ENCODE data around the gene DMRTA1. TPM values are rescaled to one million over a fixed set of nuclear protein-coding genes. Genes with fewer than 3 reads are reported as not detected.
"Not testable (repeated sequence)": the region's sequence is repeated elsewhere in the genome, so short reads cannot be mapped to it uniquely, and the experiment has no call there.

Gene DMRTA1
- total RNA-seq, 1 donor from 2014 or later: not detected

GRCh38 chr9:22437461-22438067 is 9.1 kb upstream of the DMRTA1 start:
- H3K36me3 Mint-ChIP-seq (ENCODE audit: low read depth): not testable (repeated sequence)

GRCh38 chr9:22440841-22441240 is 5.8 kb upstream of the DMRTA1 start:
- intact Hi-C loops (cut with micrococcal nuclease): no loop called here
- H3K4me1 Mint-ChIP-seq (ENCODE audit: low read depth): no peaks in the 10 kb centered on the region

More at GRCh38 chr9:22437461-22438067, 9.1 kb upstream of the DMRTA1 start:
- H3K27me3 Mint-ChIP-seq (ENCODE audit: insufficient read depth); H3K4me3 Mint-ChIP-seq; H3K4me1 Mint-ChIP-seq (ENCODE audit: low read depth); H3K9me3 Mint-ChIP-seq; DNase-seq (ENCODE audit: low spot score); intact Hi-C loops (cut with micrococcal nuclease); H3K27ac Mint-ChIP-seq: not testable (repeated sequence)

GRCh38 chr9:22446950-22447617 is 460 bp downstream of the DMRTA1 start:
- intact Hi-C loops (cut with micrococcal nuclease): loop anchor here (5.0 kb wide), 1 partner anchor 480 kb away; no protein-coding TSS in a partner anchor
- Mint-ChIP-seq H3K27me3 (ENCODE audit: insufficient read depth) (peaks cover 37% of the 10 kb centered on the region), H3K27ac (no peak overlapping the region), H3K4me3 (no peak overlapping the region), H3K9me3 (no peaks in the 10 kb centered on the region), H3K36me3 (ENCODE audit: low read depth) (no peaks in the 10 kb centered on the region), H3K4me1 (ENCODE audit: low read depth) (no peaks in the 10 kb centered on the region)
- no peak for DNase-seq (ENCODE audit: low spot score)

More at GRCh38 chr9:22440841-22441240, 5.8 kb upstream of the DMRTA1 start:
- Mint-ChIP-seq H3K27me3 (ENCODE audit: insufficient read depth) (peaks cover 10% of the 10 kb centered on the region), H3K9me3 (peaks cover 4% of the 10 kb centered on the region), H3K4me3 (no peak overlapping the region), H3K36me3 (ENCODE audit: low read depth) (no peaks in the 10 kb centered on the region), H3K27ac (no peak overlapping the region)
- no peak for DNase-seq (ENCODE audit: low spot score)

- H3K27ac Mint-ChIP-seq: no peak overlapping the region
- intact Hi-C loops (cut with micrococcal nuclease): loop anchor here (5.0 kb wide), 1 partner anchor 480 kb away; no protein-coding TSS in a partner anchor
- no peaks in the 10 kb centered on the region for H3K4me1 Mint-ChIP-seq (ENCODE audit: low read depth)
- no peak overlapping the region for H3K4me3 Mint-ChIP-seq
- no peaks in the 10 kb centered on the region for H3K9me3 Mint-ChIP-seq
- no peaks in the 10 kb centered on the region for H3K36me3 Mint-ChIP-seq (ENCODE audit: low read depth)
- H3K27me3 Mint-ChIP-seq (ENCODE audit: insufficient read depth): peaks cover 40% of the 10 kb centered on the region
- DNase-seq (ENCODE audit: low spot score): no peak
Observed at GRCh38 chr9:22447618-22448305, 1.1 kb downstream of the DMRTA1 start.

- H3K27ac Mint-ChIP-seq: no peak overlapping the region
- peaks cover 36% of the 10 kb centered on the region for H3K27me3 Mint-ChIP-seq (ENCODE audit: insufficient read depth)
- no peaks in the 10 kb centered on the region for H3K9me3 Mint-ChIP-seq
- intact Hi-C loops (cut with micrococcal nuclease): loop anchor here (5.0 to 10.0 kb wide), 2 partner anchors 325 to 482 kb away; no protein-coding TSS in a partner anchor
- no peak overlapping the region for H3K4me3 Mint-ChIP-seq
- no peak for DNase-seq (ENCODE audit: low spot score)
- no peaks in the 10 kb centered on the region for H3K36me3 Mint-ChIP-seq (ENCODE audit: low read depth)
- no peaks in the 10 kb centered on the region for H3K4me1 Mint-ChIP-seq (ENCODE audit: low read depth)
Observed at GRCh38 chr9:22449719-22450118, 3.1 kb downstream of the DMRTA1 start.

- Mint-ChIP-seq H3K4me3 (no peak overlapping the region), H3K27ac (no peak overlapping the region), H3K27me3 (ENCODE audit: insufficient read depth) (peaks cover 24% of the 10 kb centered on the region), H3K9me3 (no peaks in the 10 kb centered on the region), H3K4me1 (ENCODE audit: low read depth) (no peaks in the 10 kb centered on the region), H3K36me3 (ENCODE audit: low read depth) (no peaks in the 10 kb centered on the region)
- DNase-seq (ENCODE audit: low spot score): no peak
- intact Hi-C loops (cut with micrococcal nuclease): loop anchor here (1.0 to 10.0 kb wide), 6 partner anchors 145 to 639 kb away; no protein-coding TSS in a partner anchor
Observed at GRCh38 chr9:22452415-22453010, 5.9 kb downstream of the DMRTA1 start.

GRCh38 chr9:22454016-22454415 is 7.4 kb downstream of the DMRTA1 start:
- intact Hi-C loops (cut with micrococcal nuclease): loop anchor here (10.0 kb wide), 1 partner anchor 329 kb away; no protein-coding TSS in a partner anchor
- no peak for DNase-seq (ENCODE audit: low spot score)
- peaks cover 9% of the 10 kb centered on the region for H3K27me3 Mint-ChIP-seq (ENCODE audit: insufficient read depth)

GRCh38 chr9:22455181-22455580 is 8.6 kb downstream of the DMRTA1 start:
- H3K27ac Mint-ChIP-seq: no peak overlapping the region
- H3K4me1 Mint-ChIP-seq (ENCODE audit: low read depth): no peaks in the 10 kb centered on the region
- H3K36me3 Mint-ChIP-seq (ENCODE audit: low read depth): no peaks in the 10 kb centered on the region
- peaks cover 5% of the 10 kb centered on the region for H3K27me3 Mint-ChIP-seq (ENCODE audit: insufficient read depth)
- no peaks in the 10 kb centered on the region for H3K9me3 Mint-ChIP-seq
- no peak overlapping the region for H3K4me3 Mint-ChIP-seq
- no peak for DNase-seq (ENCODE audit: low spot score)
- intact Hi-C loops (cut with micrococcal nuclease): loop anchor here (10.0 kb wide), 1 partner anchor 330 kb away; no protein-coding TSS in a partner anchor

More at GRCh38 chr9:22454016-22454415, 7.4 kb downstream of the DMRTA1 start:
- Mint-ChIP-seq H3K4me3 (no peak overlapping the region), H3K9me3 (no peaks in the 10 kb centered on the region), H3K4me1 (ENCODE audit: low read depth) (no peaks in the 10 kb centered on the region), H3K36me3 (ENCODE audit: low read depth) (no peaks in the 10 kb centered on the region), H3K27ac (no peak overlapping the region)

GRCh38 chr9:22457448-22457847 is 10.8 kb downstream of the DMRTA1 start:
- Mint-ChIP-seq H3K4me1 (ENCODE audit: low read depth) (no peaks in the 10 kb centered on the region), H3K4me3 (no peak overlapping the region), H3K27me3 (ENCODE audit: insufficient read depth) (peaks cover 2% of the 10 kb centered on the region), H3K9me3 (no peaks in the 10 kb centered on the region), H3K36me3 (ENCODE audit: low read depth) (no peaks in the 10 kb centered on the region), H3K27ac (no peak overlapping the region)
- intact Hi-C loops (cut with micrococcal nuclease): loop anchor here (10.0 kb wide), 1 partner anchor 333 kb away; no protein-coding TSS in a partner anchor
- no peak for DNase-seq (ENCODE audit: low spot score)

GRCh38 chr9:22463205-22463604 is 16.6 kb downstream of the DMRTA1 start:
- H3K36me3 Mint-ChIP-seq (ENCODE audit: low read depth): no peaks in the 10 kb centered on the region
- no peak overlapping the region for H3K27ac Mint-ChIP-seq
- DNase-seq (ENCODE audit: low spot score): no peak
- H3K9me3 Mint-ChIP-seq: no peaks in the 10 kb centered on the region
- no peaks in the 10 kb centered on the region for H3K27me3 Mint-ChIP-seq (ENCODE audit: insufficient read depth)
- intact Hi-C loops (cut with micrococcal nuclease): no loop called here
- H3K4me3 Mint-ChIP-seq: no peak overlapping the region
- H3K4me1 Mint-ChIP-seq (ENCODE audit: low read depth): no peaks in the 10 kb centered on the region

- Mint-ChIP-seq H3K27ac (no peak overlapping the region), H3K9me3 (no peaks in the 10 kb centered on the region), H3K4me1 (ENCODE audit: low read depth) (no peaks in the 10 kb centered on the region), H3K27me3 (ENCODE audit: insufficient read depth) (peaks cover 1% of the 10 kb centered on the region), H3K36me3 (ENCODE audit: low read depth) (no peaks in the 10 kb centered on the region), H3K4me3 (no peak overlapping the region)
- intact Hi-C loops (cut with micrococcal nuclease): no loop called here
- no peak for DNase-seq (ENCODE audit: low spot score)
Observed at GRCh38 chr9:22469928-22470544, 23.4 kb downstream of the DMRTA1 start.

- intact Hi-C loops (cut with micrococcal nuclease): no loop called here
- Mint-ChIP-seq H3K9me3 (no peaks in the 10 kb centered on the region), H3K27me3 (ENCODE audit: insufficient read depth) (no peaks in the 10 kb centered on the region), H3K36me3 (ENCODE audit: low read depth) (no peaks in the 10 kb centered on the region), H3K4me3 (no peak overlapping the region), H3K27ac (no peak overlapping the region), H3K4me1 (ENCODE audit: low read depth) (no peaks in the 10 kb centered on the region)
- no peak for DNase-seq (ENCODE audit: low spot score)
Observed at GRCh38 chr9:22481566-22481965, 34.9 kb downstream of the DMRTA1 start.

Data from activated T-helper 1 cell treated with anti-CD3 and anti-CD28 coated beads, Interleukin-12 subunit alpha, Interleukin-12 subunit beta, Interleukin-2, Interleukin-4 antibody, amounts not matched to agents 30 ng/mL and 10 ng/mL and 1 ng/mL, durations not matched to agents 14 hours and 24 hours and 36 hours (primary cell).